ENCODE results near the gene PMVK.
A peak's percentile ranks its signal among the peaks of the same experiment; 100 is the strongest.

Gene PMVK

DNA sequence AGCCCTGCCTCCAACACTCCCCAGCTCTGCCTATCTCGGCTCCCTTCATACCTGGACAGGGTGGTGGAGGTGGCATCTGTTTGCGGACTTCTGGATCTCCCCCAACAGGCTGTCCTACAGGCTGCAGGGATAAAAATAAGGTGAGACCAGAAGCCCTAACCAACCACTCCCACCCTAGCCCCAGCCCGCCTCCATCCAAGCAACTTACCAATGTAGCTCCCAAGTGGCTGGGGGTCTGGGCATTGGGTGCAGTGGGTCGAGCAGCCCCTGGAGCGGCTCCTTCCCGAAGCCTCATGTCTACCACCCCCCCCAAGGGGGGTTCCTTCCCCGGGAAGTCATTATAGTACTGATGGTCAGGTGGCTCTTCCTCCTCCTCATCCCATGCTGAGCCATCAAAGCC is 29.6 kb upstream of the PMVK start:
- no peak for DNase-seq

GRCh38 chr1:154964359-154964758 is 27.8 kb upstream of the PMVK start:
- no peak for DNase-seq

DNA sequence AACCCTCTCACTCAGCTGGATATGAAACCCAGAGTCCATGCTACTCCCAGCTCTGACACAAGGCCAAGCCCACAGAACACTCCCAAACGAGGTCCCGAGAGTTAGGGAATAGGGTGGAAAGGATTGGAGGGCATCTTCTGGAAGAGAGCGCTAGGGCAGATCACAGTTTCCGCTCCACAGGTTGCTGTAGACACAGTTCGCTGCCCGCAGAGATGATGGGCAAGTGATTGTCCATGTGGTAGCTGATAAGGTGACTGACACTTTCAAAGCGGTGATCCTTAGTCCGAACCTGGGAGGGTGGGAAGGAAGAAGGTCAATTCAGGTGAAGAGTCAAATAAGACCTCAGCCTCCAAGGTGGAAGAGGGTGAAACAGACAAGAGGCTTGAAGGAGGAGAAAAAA is 27.1 kb upstream of the PMVK start:
- DNase-seq, result no peak

DNA sequence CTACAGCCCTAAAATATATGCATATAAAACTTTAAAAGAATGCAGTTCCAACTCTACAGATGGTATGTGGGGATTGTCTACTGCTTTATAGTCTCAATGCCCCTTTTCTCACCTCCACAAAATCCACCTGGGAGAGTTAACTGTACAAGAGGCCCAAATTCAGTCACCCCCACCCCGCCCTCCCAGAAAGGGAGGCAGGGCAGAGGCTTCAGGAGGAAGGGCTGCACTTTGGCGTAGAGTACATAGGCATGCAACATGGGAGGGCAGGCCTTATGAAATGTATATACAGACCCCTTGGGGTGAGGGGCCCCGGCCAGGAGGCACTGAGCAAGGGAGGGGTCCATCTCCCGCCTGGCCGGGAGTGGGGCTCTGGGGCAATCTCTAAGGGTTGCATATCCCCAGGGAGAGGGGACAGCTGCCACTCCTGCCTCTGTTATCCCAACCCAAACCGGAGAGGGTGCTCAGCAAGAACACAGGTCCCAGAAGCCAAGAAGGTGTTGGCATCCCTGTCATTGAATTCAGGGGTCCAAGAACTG is 26.3 kb upstream of the PMVK start:
- DNase-seq, result no peak

DNA sequence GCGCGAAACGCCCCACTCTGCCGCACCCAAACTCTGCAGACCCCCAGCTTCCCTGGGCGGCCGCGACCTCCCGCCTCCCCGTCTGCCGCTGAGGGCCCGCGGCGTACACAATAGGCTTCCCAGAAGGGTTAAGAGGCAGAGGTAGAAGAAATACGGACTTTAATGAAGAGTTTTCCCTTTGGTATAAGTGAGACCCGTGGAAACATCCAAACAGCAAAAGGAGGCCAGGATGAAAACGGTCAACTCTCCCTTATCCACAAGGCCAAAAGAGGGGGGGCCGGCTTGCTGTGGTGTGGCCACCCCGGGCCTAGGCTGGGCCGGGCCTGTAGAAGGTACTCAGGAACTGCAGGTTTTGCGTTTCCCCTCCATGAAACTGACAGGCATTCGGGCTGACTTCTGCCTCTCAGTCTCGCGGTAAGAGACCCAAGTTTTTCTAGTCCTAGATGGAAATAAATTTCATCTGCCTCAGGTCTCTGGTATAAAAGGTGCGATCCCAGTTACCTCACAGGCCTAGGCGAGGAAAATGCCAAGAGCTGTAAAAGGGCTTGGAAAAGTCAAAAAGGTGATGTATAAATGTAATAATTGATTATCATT is 25.7 kb upstream of the PMVK start:
- no peak for DNase-seq

DNA sequence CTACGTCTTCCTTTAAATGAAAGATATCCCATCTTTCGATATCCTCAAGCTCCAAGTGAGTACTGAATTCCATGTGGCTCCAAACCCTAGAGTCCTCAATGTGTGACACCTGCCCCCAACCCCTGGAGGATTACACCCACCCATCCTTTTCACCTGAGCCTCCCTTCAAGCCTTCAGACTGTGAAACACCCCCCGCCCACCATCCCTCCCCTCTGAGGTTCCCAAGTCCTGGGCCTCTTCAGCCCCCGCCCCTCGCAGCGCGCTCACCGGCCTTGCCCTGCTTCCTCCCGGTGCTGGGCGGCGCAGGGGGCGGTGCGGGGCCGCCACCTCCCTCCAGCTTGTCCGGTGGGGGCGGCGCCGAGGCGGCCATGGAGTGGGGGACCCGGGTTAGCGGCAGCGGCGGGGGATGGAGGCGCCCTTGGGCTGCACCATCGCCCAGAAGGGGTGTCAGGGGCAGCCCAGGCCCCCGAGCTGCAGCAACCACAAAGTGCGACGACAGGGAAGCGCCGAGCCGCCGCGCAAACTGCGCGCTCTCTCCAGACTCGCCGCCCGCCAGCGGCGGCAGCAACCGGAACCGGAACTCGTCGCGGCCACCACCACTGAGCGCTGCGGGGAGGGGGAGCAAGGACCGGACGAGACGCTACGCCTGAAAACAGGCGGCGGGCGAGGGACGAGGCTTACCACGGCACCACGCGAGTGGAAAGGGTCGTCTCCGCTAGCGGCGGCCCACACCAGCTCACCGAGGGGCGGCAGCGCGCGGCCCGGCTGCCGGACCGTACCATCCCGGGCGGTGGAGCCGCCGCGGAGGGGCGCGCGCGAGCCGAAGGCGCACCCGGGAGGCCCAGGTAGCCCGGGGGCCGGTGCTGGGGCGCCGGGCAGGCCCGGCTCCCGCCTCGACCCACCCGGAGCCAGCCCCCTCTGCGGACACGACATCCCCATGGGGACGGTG is 25.0 kb upstream of the PMVK start, which contains the start of gene PYGO2:
PYGO2 (minus strand) TSS at position 576 of the 949 bp plus-strand sequence; CDS start at position 370, 206 bp downstream.
- no peak for DNase-seq

- no peak for DNase-seq
Observed at GRCh38 chr1:154960446-154961136, 24.1 kb upstream of the PMVK start.

DNA sequence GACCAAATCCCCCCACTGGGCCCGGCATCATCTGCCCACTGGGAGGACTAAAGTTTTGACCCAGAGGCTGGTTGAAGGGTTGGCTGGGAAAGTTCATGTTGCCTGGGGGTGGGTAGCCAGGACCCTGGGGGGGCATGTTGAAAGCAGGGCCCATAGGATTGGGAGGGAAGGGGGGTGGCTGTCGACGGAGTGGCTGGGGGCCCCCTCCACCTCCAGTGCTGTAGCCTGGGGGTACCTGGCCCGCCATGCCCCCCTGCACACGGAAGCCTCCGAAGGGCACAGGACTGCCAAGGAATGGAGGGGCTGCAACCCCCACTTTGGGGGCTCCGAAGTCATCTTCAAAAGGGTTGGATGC is 22.9 kb upstream of the PMVK start:
- no peak for DNase-seq

- no peak for DNase-seq
Observed at GRCh38 chr1:154958681-154959425, 22.3 kb upstream of the PMVK start.

DNA sequence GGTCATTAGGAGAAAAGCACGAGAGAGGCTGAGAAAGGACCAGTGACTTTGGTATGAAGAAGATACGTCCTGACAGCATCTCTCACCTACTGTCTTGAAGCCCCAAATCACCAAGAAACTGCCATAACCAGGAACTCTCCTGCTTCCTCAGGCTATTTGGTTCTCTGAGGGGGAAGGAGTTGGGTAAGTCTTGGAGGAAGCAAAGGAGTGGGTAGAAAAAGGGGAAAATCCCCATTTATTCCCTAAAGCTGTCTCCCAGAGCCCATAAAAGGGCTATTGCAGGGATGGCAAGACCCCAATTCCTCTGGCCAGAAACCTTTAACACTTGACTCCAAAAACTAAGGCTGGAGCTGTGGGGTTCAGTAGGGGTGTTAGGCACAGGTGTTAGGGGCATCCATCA is 21.5 kb upstream of the PMVK start:
- no peak for DNase-seq

GRCh38 chr1:154957091-154957657 is 20.7 kb upstream of the PMVK start:
- DNase-seq, result no peak

DNA sequence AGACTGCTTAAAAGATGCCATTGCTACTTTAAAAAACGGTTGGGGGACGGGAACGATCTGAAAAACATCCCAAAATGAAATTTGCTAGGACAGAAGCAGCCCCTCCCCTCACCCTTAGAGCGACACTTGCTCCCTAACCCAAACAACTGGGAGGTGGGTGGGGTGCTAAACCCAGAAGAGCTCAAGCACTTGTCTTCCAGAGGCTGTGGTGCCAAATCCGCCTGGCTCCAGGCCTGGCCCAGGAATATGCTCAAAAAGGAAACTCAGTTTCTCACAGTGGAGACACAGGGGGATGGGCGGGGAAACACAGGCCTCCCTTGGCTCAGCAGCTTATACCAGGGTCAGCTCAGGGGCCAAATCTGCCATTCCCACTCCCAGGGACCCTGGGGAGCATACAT is 20.0 kb upstream of the PMVK start:
- no peak for DNase-seq

- peak; percentile 49 for DNase-seq
Observed at GRCh38 chr1:154955718-154956543, 19.4 kb upstream of the PMVK start, which contains the start of gene PBXIP1. PBXIP1 (minus strand) TSS chr1:154956099; CDS start chr1:154953721, 2,378 bp downstream.

DNA sequence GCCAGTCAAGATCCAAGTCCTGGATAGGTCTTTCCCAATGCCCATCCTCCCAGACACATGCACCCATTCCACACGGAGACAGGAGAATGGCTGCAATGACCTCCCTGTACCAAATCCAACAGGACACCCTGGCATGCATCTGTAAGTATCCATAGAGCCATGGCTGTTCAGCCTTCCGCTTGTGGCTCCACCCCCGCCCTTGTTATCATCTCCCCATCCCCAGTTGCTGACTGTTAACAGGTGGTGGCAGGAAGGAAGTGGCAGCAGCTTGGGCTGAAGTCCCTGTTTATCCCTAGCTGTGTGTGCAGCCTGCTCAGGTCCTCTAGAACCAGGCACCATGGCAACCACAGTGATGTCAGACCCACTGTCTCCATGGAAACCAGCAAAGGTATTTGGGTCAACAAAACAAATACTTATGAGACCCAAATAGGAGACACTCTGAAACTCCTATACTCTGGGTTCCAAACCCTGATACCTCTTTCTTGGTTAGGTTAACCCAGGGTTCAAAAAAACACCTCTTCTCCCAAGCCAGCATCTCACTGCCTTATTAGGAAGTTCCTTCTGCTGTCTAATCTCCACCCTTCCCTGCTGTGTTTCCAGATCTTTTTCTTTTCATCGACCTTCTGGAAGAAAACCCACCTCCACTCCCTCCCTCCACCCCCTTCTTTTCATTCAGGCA is 18.7 kb upstream of the PMVK start:
- no peak for DNase-seq

GRCh38 chr1:154954541-154954940 is 18.0 kb upstream of the PMVK start:
- no peak for DNase-seq

- no peak for DNase-seq
Observed at GRCh38 chr1:154953611-154954038, 17.1 kb upstream of the PMVK start.

DNA sequence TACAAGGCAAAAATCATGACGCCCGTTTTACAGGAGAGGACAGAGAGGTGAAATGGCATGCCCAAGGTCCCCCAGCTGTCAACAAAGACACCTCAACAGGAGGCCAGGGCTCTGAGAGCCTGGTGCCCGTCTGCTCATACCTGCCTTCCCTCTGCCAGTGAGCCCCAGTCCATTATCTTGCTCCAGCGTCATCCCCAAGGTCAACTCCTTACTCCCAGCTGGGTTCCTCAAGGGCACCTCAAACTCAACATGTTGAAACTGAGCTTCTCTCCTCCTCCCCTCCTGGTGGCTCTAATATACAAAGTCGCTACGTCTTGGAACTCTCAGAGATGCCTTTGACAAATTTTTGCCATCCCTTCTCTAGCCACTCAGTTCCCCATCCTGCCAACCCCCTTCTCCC is 16.1 kb upstream of the PMVK start:
- DNase-seq, result no peak

DNA sequence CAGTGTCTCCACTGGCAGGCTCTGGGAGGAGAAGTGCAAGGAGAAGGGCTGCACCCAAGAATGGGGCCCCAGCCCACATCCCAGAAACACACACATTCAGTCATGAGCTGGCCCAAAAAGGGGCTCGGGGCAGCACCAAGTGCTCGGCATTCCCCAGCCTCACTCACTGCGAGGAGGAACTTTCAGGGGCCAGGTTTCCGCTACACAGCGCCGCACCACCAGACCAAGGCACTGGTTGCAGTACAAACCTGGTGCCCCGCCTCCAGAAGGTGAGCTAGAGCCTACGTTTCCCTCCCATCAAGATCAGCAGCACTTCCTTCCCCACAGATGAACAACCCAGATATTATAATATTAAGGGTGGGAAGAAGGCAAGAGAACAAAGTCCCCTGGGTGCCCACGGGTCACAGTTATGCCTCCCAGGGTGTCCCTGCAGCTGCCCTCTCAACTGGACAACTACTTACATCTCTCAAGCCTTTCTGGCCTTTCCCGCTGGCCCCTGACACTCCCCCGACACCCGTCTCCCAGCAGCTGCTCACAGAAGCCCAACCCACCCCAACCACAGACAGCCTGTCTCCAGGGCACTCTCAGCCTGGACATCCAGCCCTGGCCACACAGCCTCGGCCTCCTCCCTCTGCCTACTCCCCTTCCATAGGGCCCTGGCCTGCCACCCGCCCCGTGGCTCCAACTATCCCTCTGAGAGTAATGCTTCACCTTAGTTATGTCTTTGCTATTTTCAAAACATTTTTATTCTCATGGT is 15.6 kb upstream of the PMVK start:
- no peak for DNase-seq

- no peak for DNase-seq
Observed at GRCh38 chr1:154948079-154948478, 11.6 kb upstream of the PMVK start.

Measured in NCI-H1436 treated with DMSO at 0.1 percent for 48 hours (cell line).